GM10248 (cell line): ENCODE measurements around the gene GOLGA2.

Experiments used
- CTCF ChIA-PET: fragments of 300-600 bp; sonication (Branson Sonifier 250); formaldehyde crosslinking; extraction: SDS; loops from one replicate; lab custom pipeline; 2021; ENCODE audit warnings: antibody characterized with exemption; lab: Yijun Ruan, JAX
- POLR2A ChIA-PET: fragments of 350-650 bp; sonication (Branson Sonifier 250); formaldehyde crosslinking; extraction: SDS; loops from one replicate; lab custom pipeline; 2020; ENCODE audit warnings: antibody characterized with exemption; lab: Yijun Ruan, JAX
- DNase-seq: peaks from one replicate; pipeline ENCODE4 v3.0.0; 2012; ENCODE audit errors: extremely low spot score
- CTCF ChIP-seq: IDR thresholded peaks from 2 replicates; pipeline ENCODE4 v1.5.1; 2012; ENCODE audit warnings: mild to moderate bottlenecking, low read depth; ENCODE audit errors: extremely low read depth, missing control alignments, control extremely low read depth

GOLGA2 gene

GRCh38 chr9:128254362-128254761, 21.4 kb downstream of the GOLGA2 start:
- DNase-seq = no peak
- TF ChIP-seq CTCF = no peak
- ChIA-PET CTCF (interaction anchor here (1.1 to 1.9 kb wide), 4 partner anchors 9 to 64 kb away, joined by 3 to 9 read pairs (median 5); no protein-coding TSS in a partner anchor), POLR2A (interaction anchor here (1.9 kb wide), 1 partner anchor 22 kb away, joined by 4 read pairs; the partner anchor contains the start of genes GOLGA2 and SWI5)

- POLR2A ChIA-PET = interaction anchor here (1.9 kb wide), 1 partner anchor 22 kb away, joined by 4 read pairs; the partner anchor contains the start of genes GOLGA2 and SWI5
- no peak for DNase-seq
- TF ChIP-seq CTCF = no peak
- CTCF ChIA-PET = interaction anchor here (0.8 to 1.4 kb wide), 3 partner anchors 8 to 91 kb away, joined by 3 to 4 read pairs (median 3); no protein-coding TSS in a partner anchor
These were observed 21.8 kb downstream of the GOLGA2 start for GRCh38 chr9:128253991-128254346.

GRCh38 chr9:128253140-128253990, 22.4 kb downstream of the GOLGA2 start:
- ChIA-PET POLR2A (no interaction called here), CTCF (interaction anchor here (0.8 to 0.9 kb wide), 2 partner anchors 9 to 92 kb away, joined by 3 to 4 read pairs; no protein-coding TSS in a partner anchor)
- no peak for TF ChIP-seq CTCF
- DNase-seq = no peak

GRCh38 chr9:128252317-128253139, 23.3 kb downstream of the GOLGA2 start:
- POLR2A ChIA-PET = interaction anchor here (0.5 kb wide), 1 partner anchor 119 kb away, joined by 4 read pairs; the partner anchor contains the start of gene URM1
- no peak for TF ChIP-seq CTCF
- no peak for DNase-seq
- CTCF ChIA-PET = no interaction called here

- POLR2A ChIA-PET = no interaction called here
- no peak for TF ChIP-seq CTCF
- DNase-seq = no peak
- CTCF ChIA-PET = interaction anchor here (1.7 kb wide), 1 partner anchor 10 kb away, joined by 7 read pairs; no protein-coding TSS in a partner anchor
These were observed 24.1 kb downstream of the GOLGA2 start for GRCh38 chr9:128251732-128252100.
